Stimulated activated CD8-positive, alpha-beta memory T cell treated with anti-CD3 and anti-CD28 coated beads, Interleukin-15, amount 100 ng/mL, for 1 hour (primary cell): ENCODE measurements around the gene PSAT1.
"Not testable (repeated sequence)": the region's sequence is repeated elsewhere in the genome, so short reads cannot be mapped to it uniquely, and the experiment has no call there.

Experiments
- DNase-seq: peaks from one replicate; pipeline ENCODE4 v3.0.0-alpha.2; 2020; ENCODE audit warnings: low read depth

The PSAT1 gene

GRCh38 chr9:78296893-78297671, at the start of gene PSAT1:
Gene PSAT1 (plus strand): TSS chr9:78297125. CDS start chr9:78297211, 86 bp downstream.
- DNase-seq = peak; percentile 66

GRCh38 chr9:78248635-78249034, 48.3 kb upstream of the PSAT1 start:
- no peak for DNase-seq

- DNase-seq = no peak
Measured at GRCh38 chr9:78249542-78249941, 47.4 kb upstream of the PSAT1 start.

GRCh38 chr9:78252616-78253015, 44.3 kb upstream of the PSAT1 start:
- DNase-seq = no peak

GRCh38 chr9:78253285-78253684, 43.6 kb upstream of the PSAT1 start:
- DNase-seq = no peak

GRCh38 chr9:78261403-78262001, 35.4 kb upstream of the PSAT1 start:
- no peak for DNase-seq

- DNase-seq = no peak
Measured at GRCh38 chr9:78262655-78263054, 34.3 kb upstream of the PSAT1 start.

- no peak for DNase-seq
Measured at GRCh38 chr9:78267889-78268288, 29.0 kb upstream of the PSAT1 start.

- no peak for DNase-seq
Measured at GRCh38 chr9:78269784-78270183, 27.1 kb upstream of the PSAT1 start.

- DNase-seq = no peak
Measured at GRCh38 chr9:78272307-78272706, 24.6 kb upstream of the PSAT1 start.

- DNase-seq = no peak
Measured at GRCh38 chr9:78273761-78274160, 23.2 kb upstream of the PSAT1 start.

- no peak for DNase-seq
Measured at GRCh38 chr9:78278177-78278777, 18.6 kb upstream of the PSAT1 start.

GRCh38 chr9:78278801-78279200, 18.1 kb upstream of the PSAT1 start:
- DNase-seq = no peak

- DNase-seq = no peak
Measured at GRCh38 chr9:78280982-78281668, 15.8 kb upstream of the PSAT1 start.

- not testable (repeated sequence) for DNase-seq
Measured at GRCh38 chr9:78284181-78284580, 12.7 kb upstream of the PSAT1 start.

- no peak for DNase-seq
Measured at GRCh38 chr9:78286125-78286524, 10.8 kb upstream of the PSAT1 start.

GRCh38 chr9:78286946-78287388, 10.0 kb upstream of the PSAT1 start:
- DNase-seq = no peak

- DNase-seq = no peak
Measured at GRCh38 chr9:78288214-78288892, 8.6 kb upstream of the PSAT1 start.

GRCh38 chr9:78289474-78289873, 7.5 kb upstream of the PSAT1 start:
- no peak for DNase-seq

- DNase-seq = no peak
Measured at GRCh38 chr9:78291240-78291925, 5.5 kb upstream of the PSAT1 start.

GRCh38 chr9:78292026-78292425, 4.9 kb upstream of the PSAT1 start:
- no peak for DNase-seq
